GM12875 (cell line): ENCODE measurements around the gene VAV3.

Source experiments
- H3K4me3 ChIP-seq: one replicate; pipeline ENCODE4 v1.5.1; 2011; ENCODE audit warnings: low read depth, low read length, control low read depth
- CTCF ChIP-seq: IDR thresholded peaks from 2 replicates; pipeline ENCODE4 v1.5.1; 2011; ENCODE audit warnings: low read depth, mild to moderate bottlenecking, control low read depth, inconsistent platforms, low read length, moderate library complexity, borderline replicate concordance; ENCODE audit not compliant: insufficient read depth

VAV3 gene

GRCh38 chr1:107777664-107778047, 187.3 kb downstream of the VAV3 start:
- H3K4me3 ChIP-seq, result no peak overlapping the region
- no peak for TF ChIP-seq CTCF

GRCh38 chr1:107776900-107777663, 187.9 kb downstream of the VAV3 start:
- no peak overlapping the region for H3K4me3 ChIP-seq

GRCh38 chr1:107771377-107771776, 193.6 kb downstream of the VAV3 start:
- no peak for TF ChIP-seq CTCF

More at GRCh38 chr1:107776900-107777663, 187.9 kb downstream of the VAV3 start:
- no peak for TF ChIP-seq CTCF

GRCh38 chr1:107767156-107767582, 197.8 kb downstream of the VAV3 start:
- TF ChIP-seq CTCF, result no peak
- no peak overlapping the region for H3K4me3 ChIP-seq

More at GRCh38 chr1:107771377-107771776, 193.6 kb downstream of the VAV3 start:
- no peak overlapping the region for H3K4me3 ChIP-seq

GRCh38 chr1:107766533-107766932, 198.4 kb downstream of the VAV3 start:
- no peak overlapping the region for H3K4me3 ChIP-seq
- TF ChIP-seq CTCF, result no peak

- no peak for TF ChIP-seq CTCF
- H3K4me3 ChIP-seq, result no peak overlapping the region
These were observed 202.1 kb downstream of the VAV3 start for GRCh38 chr1:107762751-107763390.

GRCh38 chr1:107760065-107760464, 204.9 kb downstream of the VAV3 start:
- TF ChIP-seq CTCF, result no peak
- H3K4me3 ChIP-seq, result no peak overlapping the region
